ENCODE results near the gene ERG. TPM values are rescaled to one million over a fixed set of nuclear protein-coding genes. Genes with fewer than 3 reads are reported as not detected.

The ERG gene
- total RNA-seq, 1 donor from 2014 or later: not detected

DNA sequence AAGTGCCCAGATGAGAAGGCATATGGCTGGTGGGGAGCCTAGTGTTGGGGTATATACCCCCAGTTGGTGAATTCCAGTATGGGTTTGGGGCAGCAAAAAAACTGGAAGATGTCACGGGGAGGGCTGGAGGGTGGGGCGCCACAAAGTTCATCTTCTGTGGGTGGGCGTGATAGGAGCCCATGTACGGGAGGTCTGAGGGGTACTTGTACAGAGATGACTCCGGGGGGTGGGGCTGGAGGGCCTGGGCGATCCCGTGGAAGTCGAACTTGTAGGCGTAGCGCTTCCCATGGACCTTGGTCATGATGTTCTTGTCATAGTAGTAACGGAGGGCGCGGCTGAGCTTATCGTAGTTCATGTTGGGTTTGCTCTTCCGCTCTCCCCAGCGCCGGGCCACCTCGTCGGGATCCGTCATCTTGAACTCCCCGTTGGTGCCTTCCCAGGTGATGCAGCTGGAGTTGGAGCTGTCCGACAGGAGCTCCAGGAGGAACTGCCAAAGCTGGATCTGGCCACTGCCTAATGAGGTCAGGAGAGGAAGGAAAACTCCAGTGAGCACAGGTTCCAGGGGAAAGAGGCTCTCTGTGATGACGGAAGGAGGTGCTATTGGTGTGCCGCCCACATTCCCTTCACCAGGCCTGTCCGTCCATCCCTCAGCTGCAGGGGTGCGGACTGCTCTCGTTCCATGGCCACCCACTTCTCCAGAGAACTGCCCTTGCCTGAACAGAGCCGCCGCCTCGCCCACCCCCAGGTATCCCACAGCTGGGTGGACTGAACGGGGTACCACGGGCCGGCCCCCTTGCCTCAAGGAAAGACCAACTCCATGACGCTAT lies 114.7 kb downstream of the ERG start:
- H3K27me3 Mint-ChIP-seq: peaks cover 9% of the 10 kb centered on the region
- no peaks in the 10 kb centered on the region for H3K36me3 Mint-ChIP-seq (ENCODE audit: low read depth)
- no peak overlapping the region for H3K27ac Mint-ChIP-seq
- no peaks in the 10 kb centered on the region for H3K4me1 Mint-ChIP-seq
- intact Hi-C loops (cut with micrococcal nuclease): no loop called here
- ATAC-seq (ENCODE audit: low read depth): no peak
- TF ChIP-seq, protein P1, sequence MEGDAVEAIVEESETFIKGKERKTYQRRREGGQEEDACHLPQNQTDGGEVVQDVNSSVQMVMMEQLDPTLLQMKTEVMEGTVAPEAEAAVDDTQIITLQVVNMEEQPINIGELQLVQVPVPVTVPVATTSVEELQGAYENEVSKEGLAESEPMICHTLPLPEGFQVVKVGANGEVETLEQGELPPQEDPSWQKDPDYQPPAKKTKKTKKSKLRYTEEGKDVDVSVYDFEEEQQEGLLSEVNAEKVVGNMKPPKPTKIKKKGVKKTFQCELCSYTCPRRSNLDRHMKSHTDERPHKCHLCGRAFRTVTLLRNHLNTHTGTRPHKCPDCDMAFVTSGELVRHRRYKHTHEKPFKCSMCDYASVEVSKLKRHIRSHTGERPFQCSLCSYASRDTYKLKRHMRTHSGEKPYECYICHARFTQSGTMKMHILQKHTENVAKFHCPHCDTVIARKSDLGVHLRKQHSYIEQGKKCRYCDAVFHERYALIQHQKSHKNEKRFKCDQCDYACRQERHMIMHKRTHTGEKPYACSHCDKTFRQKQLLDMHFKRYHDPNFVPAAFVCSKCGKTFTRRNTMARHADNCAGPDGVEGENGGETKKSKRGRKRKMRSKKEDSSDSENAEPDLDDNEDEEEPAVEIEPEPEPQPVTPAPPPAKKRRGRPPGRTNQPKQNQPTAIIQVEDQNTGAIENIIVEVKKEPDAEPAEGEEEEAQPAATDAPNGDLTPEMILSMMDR (IDR thresholded peaks at IDR 0.05): no peak
- no peak overlapping the region for H3K4me3 Mint-ChIP-seq
- CTCF ChIA-PET: no interaction called here
- POLR2A ChIA-PET: no interaction called here
- no peaks in the 10 kb centered on the region for H3K9me3 Mint-ChIP-seq
- no peak for DNase-seq

DNA sequence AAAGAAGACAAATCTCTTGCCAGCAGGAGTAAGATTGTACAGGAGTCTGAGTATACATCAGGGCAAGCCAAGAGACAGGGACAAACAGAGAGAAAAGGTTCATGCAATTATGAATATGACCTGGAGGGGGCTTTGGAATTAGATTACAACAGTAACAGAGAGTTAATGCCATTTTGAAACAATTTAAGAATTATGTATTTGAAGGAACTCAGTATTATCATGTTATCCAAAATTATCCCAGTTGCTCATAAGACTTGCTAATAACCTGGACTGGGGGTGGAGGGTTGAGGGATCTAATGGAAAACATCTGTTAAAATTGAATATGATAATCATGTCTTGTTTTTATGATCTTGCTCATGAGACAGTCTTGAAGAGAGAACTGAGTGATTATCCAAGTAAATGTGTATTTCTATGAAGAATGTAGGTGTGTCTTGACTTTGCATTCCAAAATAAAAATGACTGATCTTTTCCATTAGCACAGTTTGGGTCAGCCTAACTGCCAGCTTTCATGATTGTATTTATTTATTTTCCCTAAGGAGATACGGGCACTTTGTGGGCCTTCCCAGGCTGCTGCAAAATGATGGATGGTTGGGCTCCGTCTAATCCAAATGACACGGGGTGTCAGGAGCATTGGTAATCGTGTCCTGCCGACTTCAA lies 117.7 kb downstream of the ERG start:
- Mint-ChIP-seq H3K9me3 (no peaks in the 10 kb centered on the region), H3K27ac (no peak overlapping the region), H3K4me1 (no peaks in the 10 kb centered on the region), H3K36me3 (ENCODE audit: low read depth) (no peaks in the 10 kb centered on the region), H3K27me3 (peaks cover 4% of the 10 kb centered on the region), H3K4me3 (no peak overlapping the region)
- DNase-seq (no peak), ATAC-seq (ENCODE audit: low read depth) (no peak)
- intact Hi-C loops (cut with micrococcal nuclease): no loop called here
- ChIA-PET POLR2A (no interaction called here), CTCF (no interaction called here)
- TF ChIP-seq, protein P1 (IDR thresholded peaks at IDR 0.05): no peak

DNA sequence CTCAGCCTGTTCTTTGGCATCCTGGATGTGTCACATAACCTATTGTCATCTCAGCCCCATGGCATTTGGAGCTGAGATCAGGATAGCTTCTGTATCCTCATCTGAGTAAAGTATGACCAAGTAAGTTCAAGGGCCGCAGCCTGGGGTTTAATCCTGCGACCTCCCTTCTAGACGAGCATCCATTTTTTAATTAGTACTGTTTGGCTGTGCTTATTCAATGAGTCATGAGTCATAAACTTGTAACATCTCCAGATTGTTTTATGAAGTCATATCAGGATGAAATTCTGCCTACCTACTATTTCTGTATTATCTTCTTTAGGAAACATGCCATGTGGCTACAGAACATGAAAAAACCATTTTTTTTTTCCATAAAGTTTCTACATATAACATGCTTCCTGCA lies 119.1 kb downstream of the ERG start:
- ATAC-seq (ENCODE audit: low read depth): no peak
- intact Hi-C loops (cut with micrococcal nuclease): no loop called here
- CTCF ChIA-PET: no interaction called here
- TF ChIP-seq, protein P1 (IDR thresholded peaks at IDR 0.05): no peak
- H3K4me1 Mint-ChIP-seq: no peaks in the 10 kb centered on the region
- H3K36me3 Mint-ChIP-seq (ENCODE audit: low read depth): no peaks in the 10 kb centered on the region
- H3K27me3 Mint-ChIP-seq: peaks cover 2% of the 10 kb centered on the region
- H3K4me3 Mint-ChIP-seq: no peak overlapping the region
- H3K9me3 Mint-ChIP-seq: peaks cover 2% of the 10 kb centered on the region
- H3K27ac Mint-ChIP-seq: no peak overlapping the region
- DNase-seq: no peak
- POLR2A ChIA-PET: no interaction called here

DNA sequence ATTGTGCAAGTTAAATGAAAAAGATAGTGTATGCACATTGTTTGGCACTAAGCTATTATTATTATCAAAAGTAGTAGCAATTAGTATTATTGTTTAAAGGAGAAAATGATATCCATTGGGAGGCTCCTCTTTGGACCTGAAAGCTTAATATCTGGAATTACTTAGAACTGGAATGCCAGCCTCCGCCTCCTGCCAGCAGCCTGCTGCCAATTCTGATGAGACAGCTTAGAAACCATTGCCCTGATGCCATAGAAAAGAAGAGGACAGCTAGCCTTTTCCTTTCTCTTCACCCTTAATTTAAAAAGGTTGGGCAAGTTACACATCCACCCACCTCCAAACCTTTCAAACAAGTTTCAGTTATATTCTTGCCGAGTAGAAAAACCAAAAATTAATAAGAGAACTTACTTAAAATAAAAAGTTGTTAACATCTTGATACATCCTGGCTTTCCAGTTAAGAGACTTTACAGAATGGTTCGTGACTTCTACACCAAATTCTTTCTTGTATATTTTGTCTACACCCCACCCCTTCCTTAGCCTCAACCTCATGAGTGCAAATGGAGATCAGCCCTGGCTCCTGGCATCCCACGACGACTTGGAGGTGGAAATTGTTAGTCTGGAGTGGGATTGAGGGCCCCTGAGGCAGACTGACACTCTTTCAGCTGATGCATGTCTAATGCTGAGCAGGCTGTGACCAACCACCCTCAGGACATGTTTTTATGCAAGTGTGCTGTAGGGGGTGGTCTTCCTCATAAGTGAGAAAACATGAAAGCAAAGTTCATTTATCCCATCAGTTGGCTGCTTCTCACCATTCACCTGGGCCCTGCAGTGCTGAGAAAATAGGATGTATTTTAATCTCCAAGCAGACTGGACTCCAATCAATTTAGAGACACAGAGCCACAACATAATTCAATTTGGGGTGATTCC lies 120.8 kb downstream of the ERG start:
- DNase-seq: no peak
- Mint-ChIP-seq H3K36me3 (ENCODE audit: low read depth) (no peaks in the 10 kb centered on the region), H3K4me1 (no peaks in the 10 kb centered on the region), H3K4me3 (no peak overlapping the region), H3K27ac (no peak overlapping the region), H3K27me3 (no peaks in the 10 kb centered on the region), H3K9me3 (peaks cover 6% of the 10 kb centered on the region)
- ATAC-seq (ENCODE audit: low read depth): no peak
- ChIA-PET POLR2A (no interaction called here), CTCF (no interaction called here)
- TF ChIP-seq, protein P1 (IDR thresholded peaks at IDR 0.05): no peak
- intact Hi-C loops (cut with micrococcal nuclease): no loop called here

DNA sequence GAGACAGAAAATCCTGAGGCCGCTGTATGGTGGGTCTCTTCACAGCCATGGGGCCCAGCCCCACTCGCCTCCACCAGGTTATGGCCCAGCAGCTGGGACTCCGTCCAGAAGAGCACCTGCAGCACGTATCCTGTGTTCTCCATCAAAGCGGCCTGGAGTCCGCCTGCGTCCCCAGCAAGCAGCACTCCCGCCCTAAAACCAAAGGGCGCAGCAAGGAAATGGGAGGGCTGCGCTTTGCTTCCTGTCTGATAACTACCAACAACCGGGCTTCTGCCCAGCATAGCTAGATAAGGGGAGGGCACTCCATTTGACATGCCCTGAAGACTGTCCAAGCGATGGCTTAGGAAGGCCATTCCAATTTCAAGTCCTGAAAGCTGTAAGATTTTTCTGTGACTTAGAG lies 121.6 kb downstream of the ERG start:
- no peak for ATAC-seq (ENCODE audit: low read depth)
- DNase-seq: no peak
- Mint-ChIP-seq H3K4me3 (no peak overlapping the region), H3K27me3 (no peaks in the 10 kb centered on the region), H3K4me1 (no peaks in the 10 kb centered on the region), H3K27ac (no peak overlapping the region), H3K36me3 (ENCODE audit: low read depth) (no peaks in the 10 kb centered on the region), H3K9me3 (peaks cover 6% of the 10 kb centered on the region)
- intact Hi-C loops (cut with micrococcal nuclease): no loop called here
- ChIA-PET CTCF (no interaction called here), POLR2A (no interaction called here)
- TF ChIP-seq, protein P1 (IDR thresholded peaks at IDR 0.05): no peak
